GM19455 (cell line): ENCODE data around the gene SPON1.

Experiments used
- ATAC-seq: cut with Tn5 transposase; IDR thresholded peaks from one replicate; pipeline ENCODE4 v1.9.1; 2021; ENCODE audit not compliant: unreplicated experiment

The SPON1 gene

DNA sequence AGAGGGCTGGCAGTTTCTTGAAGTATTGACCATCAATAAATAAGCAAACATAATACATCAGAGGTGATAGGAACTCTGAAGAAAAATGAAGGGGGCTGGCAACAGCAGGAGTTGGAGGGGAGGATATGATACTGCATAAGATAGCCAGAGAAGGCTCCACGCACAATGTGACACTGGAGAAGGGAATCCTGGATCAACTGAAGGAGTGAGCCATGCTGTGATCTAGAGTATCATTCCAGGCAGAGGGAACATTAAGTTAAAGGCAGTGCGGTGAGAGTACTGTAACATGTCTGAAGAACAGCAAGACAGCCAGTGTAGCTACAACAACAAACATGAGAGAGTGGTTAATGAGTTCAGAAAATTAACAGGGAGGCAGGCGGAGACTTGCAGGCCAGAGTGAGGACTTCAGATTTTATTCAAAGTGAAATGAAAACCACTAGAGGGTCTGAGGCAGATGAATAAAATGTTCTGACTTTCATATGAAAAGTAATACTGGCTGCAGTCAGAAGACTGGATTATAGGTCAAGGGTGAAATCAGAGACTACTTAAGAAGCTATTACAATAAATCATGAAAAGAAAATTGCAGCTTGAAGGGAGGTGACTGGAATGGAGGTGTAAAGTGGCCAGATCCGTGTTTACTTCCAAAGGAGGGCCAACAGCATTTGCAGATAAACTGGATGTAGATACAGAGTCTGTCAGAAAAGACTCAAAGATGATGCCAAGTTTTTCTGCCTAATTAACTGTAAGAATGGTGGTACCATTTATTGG lies 347.1 kb downstream of the SPON1 start:
- no peak for ATAC-seq

GRCh38 chr11:14310679-14311078 lies 348.2 kb downstream of the SPON1 start:
- no peak for ATAC-seq

- ATAC-seq = no peak
Observed at GRCh38 chr11:14312736-14313438, 350.4 kb downstream of the SPON1 start.

DNA sequence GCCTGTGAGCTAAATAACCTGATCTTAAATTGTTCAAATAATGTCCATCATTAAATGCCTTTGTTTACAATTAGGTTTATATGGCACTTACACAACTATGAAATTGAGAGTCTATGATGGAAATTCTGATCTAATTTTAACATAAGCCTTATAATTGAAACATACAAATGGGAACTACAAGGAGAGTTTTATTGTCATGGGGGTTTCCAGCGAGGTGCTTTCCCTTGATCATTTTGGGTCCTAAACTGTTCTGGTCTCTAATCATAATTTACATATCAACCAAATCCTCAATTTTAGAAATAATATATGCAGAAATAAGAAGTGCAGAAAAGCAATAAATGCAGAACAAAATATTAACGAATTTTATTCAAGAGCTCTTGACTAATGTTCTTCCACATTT lies 351.6 kb downstream of the SPON1 start:
- no peak for ATAC-seq

GRCh38 chr11:14315130-14315529 lies 352.6 kb downstream of the SPON1 start:
- no peak for ATAC-seq
